ENCODE results near the gene FGF1.

Gene FGF1

GRCh38 chr5:142641711-142642110 is 44.2 kb downstream of the FGF1 start:
- Histone ChIP-seq H3K27ac (peak overlapping the region in 1 of 2 donors; percentile 55), H3K4me3 (peak overlapping the region; percentile 20)
- DNase-seq (ENCODE audit: low spot score) = no peak
- TF ChIP-seq CTCF (IDR thresholded peaks at IDR 0.05) = no peak

DNA sequence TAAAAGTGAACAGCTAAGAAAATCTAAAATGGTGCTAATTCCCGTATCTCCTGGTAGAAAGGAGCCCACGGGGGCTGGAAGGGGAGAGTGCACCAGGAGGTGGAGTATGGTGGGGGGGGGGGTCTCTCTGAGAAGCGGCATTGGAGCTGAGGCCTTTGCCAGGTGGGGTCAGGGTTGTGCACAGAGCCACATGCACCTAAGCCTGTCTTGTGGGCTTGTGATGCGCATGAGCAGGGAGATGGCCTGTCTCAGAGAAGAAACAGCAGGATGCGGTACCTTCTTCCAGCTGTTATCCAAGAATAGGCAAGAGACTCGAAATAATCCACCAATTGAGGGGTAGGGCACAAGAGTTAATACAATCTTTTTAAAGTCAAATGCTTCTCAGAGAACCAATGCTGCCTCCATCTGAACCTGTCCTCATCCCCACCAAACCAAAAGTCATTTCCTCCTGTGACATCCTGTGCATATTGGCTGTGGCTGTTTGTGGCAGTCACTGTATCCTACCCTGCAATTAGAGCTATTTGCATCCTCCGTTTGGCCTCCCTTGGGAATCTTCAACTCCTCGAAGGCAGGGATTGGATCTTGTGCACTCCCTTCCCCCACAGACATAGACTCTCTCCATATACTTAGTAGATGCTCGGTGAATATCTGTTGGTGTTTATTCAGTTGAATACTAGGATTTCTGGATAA is 45.4 kb downstream of the FGF1 start:
- DNase-seq (ENCODE audit: low spot score) = no peak
- H3K27ac ChIP-seq = peak overlapping the region in 1 of 2 donors; percentile 29
- TF ChIP-seq CTCF (IDR thresholded peaks at IDR 0.05) = no peak
- no peak overlapping the region for H3K4me3 ChIP-seq

DNA sequence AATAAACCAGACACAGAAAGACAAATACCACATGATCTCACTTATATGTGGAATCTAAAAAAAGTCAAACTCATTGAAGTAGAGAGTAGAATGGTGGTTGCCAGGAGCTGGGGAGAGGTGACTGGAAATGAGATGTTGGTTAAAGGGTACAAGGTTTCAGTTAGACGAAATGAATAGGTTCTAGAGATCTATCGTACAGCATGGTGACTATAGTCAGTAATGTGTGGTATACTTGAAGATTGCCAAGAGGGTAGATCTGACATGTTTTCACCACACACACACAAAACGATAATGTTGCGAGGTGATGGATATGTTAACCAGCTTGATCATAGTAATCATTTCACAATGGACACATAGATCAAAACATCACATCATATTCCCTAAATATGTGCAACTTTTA is 46.4 kb downstream of the FGF1 start:
- H3K4me3 ChIP-seq = no peak overlapping the region
- no peak for TF ChIP-seq CTCF (IDR thresholded peaks at IDR 0.05)
- no peak for DNase-seq (ENCODE audit: low spot score)
- H3K27ac ChIP-seq = no peak overlapping the region

DNA sequence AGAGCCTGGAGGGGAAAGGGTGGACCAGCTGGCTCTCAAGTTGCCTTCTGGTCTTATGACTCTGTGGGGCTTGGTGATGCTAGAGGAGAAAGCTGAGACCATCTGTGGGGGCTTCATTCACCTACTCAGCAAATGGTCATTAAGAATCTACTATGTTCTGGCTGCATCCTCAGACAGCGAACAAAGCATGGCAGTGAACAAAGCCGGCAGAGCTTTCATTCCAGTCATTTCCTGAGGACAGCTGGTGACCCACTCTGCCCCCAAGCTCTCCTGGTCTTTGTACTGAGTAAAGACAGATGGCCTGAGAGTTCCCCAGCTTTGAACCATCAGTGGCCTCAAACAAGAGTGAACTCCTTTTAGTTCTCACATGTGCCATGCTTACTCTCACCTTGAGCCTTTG is 48.0 kb downstream of the FGF1 start:
- no peak for TF ChIP-seq CTCF (IDR thresholded peaks at IDR 0.05)
- peak overlapping the region in 1 of 2 donors; percentile 72 for H3K27ac ChIP-seq

GRCh38 chr5:142636698-142637324 is 49.1 kb downstream of the FGF1 start:
- no peak for DNase-seq (ENCODE audit: low spot score)
- H3K4me3 ChIP-seq = no peak overlapping the region
- H3K27ac ChIP-seq = peak overlapping the region; percentile 38 to 72
- no peak for TF ChIP-seq CTCF (IDR thresholded peaks at IDR 0.05)

More for the DNA sequence above, 48.0 kb downstream of the FGF1 start:
- DNase-seq (ENCODE audit: low spot score) = no peak
- H3K4me3 ChIP-seq = no peak overlapping the region

- no peak for DNase-seq (ENCODE audit: low spot score)
- H3K4me3 ChIP-seq = no peak overlapping the region
- no peak for TF ChIP-seq CTCF (IDR thresholded peaks at IDR 0.05)
- H3K27ac ChIP-seq = peak overlapping the region; percentile 38 to 72
These were observed 49.8 kb downstream of the FGF1 start for GRCh38 chr5:142636093-142636492.
